Colonic mucosa (tissue), 4 donors: ENCODE data around the gene DPH2. TPM values are rescaled to one million over a fixed set of nuclear protein-coding genes. Genes with fewer than 3 reads are reported as not detected.

ENCODE experiments used
- DNase-seq: peaks from one replicate; pipeline ENCODE4 v3.0.0-alpha.2; 2020
- H3K27ac ChIP-seq: fragments of 200-600 bp; one replicate; pipeline ENCODE4 v1.8.0; 2021
- H3K27me3 ChIP-seq: fragments of 200-600 bp; one replicate; pipeline ENCODE4 v1.8.0; 2021
- H3K36me3 ChIP-seq: fragments of 200-600 bp; one replicate; pipeline ENCODE4 v1.8.0; 2021
- H3K4me1 ChIP-seq: fragments of 200-600 bp; one replicate; pipeline ENCODE4 v1.8.0; 2021; ENCODE audit warnings: mild to moderate bottlenecking
- H3K4me3 ChIP-seq: fragments of 200-600 bp; one replicate; pipeline ENCODE4 v1.8.0; 2021
- H3K9ac ChIP-seq, 2 donors: one replicate each; pipeline ENCODE4 v1.7.0; 2013; ENCODE audit warnings: control low read depth in 2 of 2, low read depth in 2 of 2, low read length in 2 of 2
- H3K9me3 ChIP-seq: fragments of 200-600 bp; one replicate; pipeline ENCODE4 v1.8.0; 2021
- CTCF ChIP-seq: fragments of 200-600 bp; IDR thresholded peaks from one replicate; pipeline ENCODE4 v1.8.0; 2022; ENCODE audit warnings: antibody characterized with exemption, mild to moderate bottlenecking
- intact Hi-C: fragments of 100-400 bp; cut with DNase I; formaldehyde crosslinking; loops from one replicate; pipeline ENCODE4 v1.14.1; 2022
- total RNA-seq, 2 donors: library from RNA; stranded (reverse); fragmentation: NEBNext Ultra II Directional in 1 of 2; extraction: Animal tissue kit (Norgen Biotek cat#: 25700) in 1 of 2; gene quantifications; one replicate each; pipeline ENCODE4 v1.2.1, GENCODE V29; 2021
- donor health status: healthy.
- donor health status: DM: no; HTN: no; CAD: no.
- donor health status: DM: no; HTN: no; CAD: no.

DPH2 gene
- total RNA-seq, 2 donors from 2014 or later = 11.5 to 43.1 TPM

GRCh38 chr1:44021156-44021555, 51.3 kb downstream of the DPH2 start:
- intact Hi-C loops = no loop called here
- no peak for DNase-seq
- Histone ChIP-seq H3K36me3 (no peaks in the 10 kb centered on the region), H3K27ac (no peak overlapping the region), H3K9me3 (no peaks in the 10 kb centered on the region), H3K4me3 (no peak overlapping the region), H3K9ac (peak overlapping the region in 1 of 2 donors; percentile 12), H3K4me1 (peaks cover 4% of the 10 kb centered on the region), H3K27me3 (no peaks in the 10 kb centered on the region)
- no peak for TF ChIP-seq CTCF

GRCh38 chr1:44021581-44022321, 51.9 kb downstream of the DPH2 start:
- Histone ChIP-seq H3K9me3 (no peaks in the 10 kb centered on the region), H3K4me1 (peaks cover 8% of the 10 kb centered on the region), H3K36me3 (no peaks in the 10 kb centered on the region), H3K4me3 (no peak overlapping the region), H3K9ac (peak overlapping the region in 1 of 2 donors; percentile 12), H3K27me3 (no peaks in the 10 kb centered on the region), H3K27ac (no peak overlapping the region)
- intact Hi-C loops = no loop called here
- DNase-seq = no peak
- no peak for TF ChIP-seq CTCF

Other genes with a start within 250 kb of the DPH2 start
- gene ARTN, start 36.2 kb upstream of the DPH2 start, total RNA-seq = 1 to 10 TPM; 5.1 to 8.3 TPM
- gene IPO13, start 23.1 kb upstream of the DPH2 start, total RNA-seq = 10 to 100 TPM; 17.3 to 27.9 TPM
- gene ATP6V0B, start 5.0 kb downstream of the DPH2 start, total RNA-seq = 100 to 1,000 TPM; 183 to 270 TPM
- 10 to 100 TPM; 26.6 to 38.5 TPM for gene B4GALT2, start 9.2 kb downstream of the DPH2 start, total RNA-seq
- 10 to 100 TPM; 20.3 to 24.6 TPM for gene CCDC24, start 21.6 kb downstream of the DPH2 start, total RNA-seq
- 10 to 100 TPM; 21.7 to 26.1 TPM for gene SLC6A9, start 61.5 kb downstream of the DPH2 start, total RNA-seq
- not detected for gene KLF17, start 148.8 kb downstream of the DPH2 start, total RNA-seq
- not detected for gene KLF18, start 171.6 kb downstream of the DPH2 start, total RNA-seq
- 10 to 100 TPM; 30.6 to 51.5 TPM for gene DMAP1, start 243.5 kb downstream of the DPH2 start, total RNA-seq